ENCODE results near the gene YEATS4. TPM values are rescaled to one million over a fixed set of nuclear protein-coding genes. Genes with fewer than 3 reads are reported as not detected.

The YEATS4 gene
- polyA plus RNA-seq, 4 donors, result 26.6 to 32.9 (median 31.3) TPM

- no peak for DNase-seq (ENCODE audit: low read depth in 4 of 4, low spot score in 2 of 4)
These were observed 71.5 kb downstream of the YEATS4 start for GRCh38 chr12:69430942-69431590.

GRCh38 chr12:69431591-69432222 is 72.2 kb downstream of the YEATS4 start:
- no peak for DNase-seq (ENCODE audit: low read depth in 4 of 4, low spot score in 2 of 4)

GRCh38 chr12:69433653-69434052 is 74.1 kb downstream of the YEATS4 start:
- DNase-seq (ENCODE audit: low read depth in 4 of 4, low spot score in 2 of 4), result no peak

- DNase-seq (ENCODE audit: low read depth in 4 of 4, low spot score in 2 of 4), result no peak
These were observed 76.1 kb downstream of the YEATS4 start for GRCh38 chr12:69435644-69436043.

- DNase-seq (ENCODE audit: low read depth in 4 of 4, low spot score in 2 of 4), result no peak
These were observed 77.5 kb downstream of the YEATS4 start for GRCh38 chr12:69437073-69437472.

GRCh38 chr12:69438539-69438938 is 79.0 kb downstream of the YEATS4 start:
- no peak for DNase-seq (ENCODE audit: low read depth in 4 of 4, low spot score in 2 of 4)

GRCh38 chr12:69440016-69440415 is 80.5 kb downstream of the YEATS4 start:
- DNase-seq (ENCODE audit: low read depth in 4 of 4, low spot score in 2 of 4), result no peak

Other genes starting within 250 kb of the YEATS4 start
- 100 to 1,000 TPM in 2 of 4 donors, 10 to 100 TPM in 2; 91.2 to 125 (median 111) TPM for gene CPSF6, start 120.2 kb upstream of the YEATS4 start, polyA plus RNA-seq (ENCODE audit: insufficient read length in 4 of 4)
- 10 to 100 TPM; 16.5 to 27.7 (median 26.5) TPM for gene LYZ, start 11.4 kb upstream of the YEATS4 start, polyA plus RNA-seq (ENCODE audit: insufficient read length in 4 of 4)
- gene FRS2, start 110.6 kb downstream of the YEATS4 start, polyA plus RNA-seq (ENCODE audit: insufficient read length in 4 of 4), result 10 to 100 TPM; 42.2 to 49.3 (median 45.4) TPM
- 100 to 1,000 TPM; 240 to 276 (median 258) TPM for gene CCT2, start 225.7 kb downstream of the YEATS4 start, polyA plus RNA-seq (ENCODE audit: insufficient read length in 4 of 4)